DMS79 treated with DMSO at 0.1 percent for 48 hours (cell line): ENCODE results near the gene CRB3.
A peak's percentile ranks its signal among the peaks of the same experiment; 100 is the strongest.

Experiments used
- DNase-seq: peaks from one replicate; lab custom pipeline; 2025; lab: John Stamatoyannopoulos, UW

The CRB3 gene

GRCh38 chr19:6433165-6433564, 30.9 kb upstream of the CRB3 start:
- DNase-seq = no peak

DNA sequence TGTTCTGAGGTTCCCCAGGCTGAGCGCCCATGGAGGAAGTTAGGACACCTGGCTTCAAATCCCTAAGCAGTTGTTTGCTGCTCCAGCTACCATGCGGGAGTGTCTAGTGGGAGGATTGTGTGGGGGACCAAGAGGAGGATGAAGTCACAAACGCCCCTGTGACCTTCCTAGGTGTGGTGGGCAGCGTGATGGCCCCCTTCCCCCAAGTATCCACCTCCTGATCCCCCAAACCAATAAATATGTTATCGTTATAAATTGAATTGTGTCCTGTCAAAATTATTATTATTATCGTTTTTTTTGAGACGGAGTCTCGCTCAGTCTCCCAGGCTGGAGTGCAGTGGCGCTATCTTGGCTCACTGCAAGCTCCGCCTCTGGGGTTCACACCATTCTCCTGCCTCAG, 30.4 kb upstream of the CRB3 start, which contains the start of gene SLC25A41:
TSS of gene SLC25A41 (minus strand) at position 101 of the 400 bp plus-strand sequence. CDS start at position 31, 70 bp downstream.
- DNase-seq = no peak

DNA sequence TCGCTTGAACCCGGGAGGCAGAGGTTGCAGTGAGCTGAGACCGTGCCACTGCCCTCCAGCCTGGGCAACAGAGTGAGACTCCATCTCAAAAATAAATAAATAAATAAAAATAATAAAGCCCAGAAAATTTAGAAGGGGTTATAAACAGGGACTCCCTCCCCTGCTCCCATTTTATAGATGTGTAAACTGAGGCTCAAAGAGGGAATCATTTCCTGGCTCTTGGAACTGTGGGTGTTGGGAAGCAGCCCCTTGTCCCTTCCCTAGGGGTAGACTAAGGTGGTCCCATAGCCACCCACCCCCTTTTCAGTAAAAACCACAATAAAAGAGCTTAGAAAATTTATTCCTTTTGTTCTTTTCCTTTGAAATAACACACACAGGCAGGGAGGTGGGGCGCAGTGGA, 24.3 kb upstream of the CRB3 start:
- DNase-seq = no peak

DNA sequence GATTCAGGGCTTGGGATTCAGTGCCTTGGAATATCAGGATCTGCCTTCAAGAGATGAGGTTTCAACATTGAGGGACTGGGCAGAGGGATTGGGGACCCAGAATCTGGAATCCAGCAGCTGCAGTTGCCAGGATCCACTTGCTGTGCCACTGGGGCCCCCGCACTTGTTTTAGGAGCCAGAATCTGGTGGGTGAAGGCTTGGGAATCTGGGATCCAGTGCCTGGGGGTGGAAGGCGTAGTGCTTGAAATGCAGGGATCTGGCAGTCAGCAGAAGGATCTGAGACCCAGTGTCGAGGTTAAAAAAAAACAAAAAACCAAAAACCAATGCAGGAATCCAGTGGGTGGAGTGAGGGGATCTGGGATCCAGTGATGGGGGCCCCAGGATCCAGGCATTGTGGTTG, 23.2 kb upstream of the CRB3 start:
- DNase-seq = no peak

GRCh38 chr19:6442087-6442688, 21.9 kb upstream of the CRB3 start:
- no peak for DNase-seq

DNA sequence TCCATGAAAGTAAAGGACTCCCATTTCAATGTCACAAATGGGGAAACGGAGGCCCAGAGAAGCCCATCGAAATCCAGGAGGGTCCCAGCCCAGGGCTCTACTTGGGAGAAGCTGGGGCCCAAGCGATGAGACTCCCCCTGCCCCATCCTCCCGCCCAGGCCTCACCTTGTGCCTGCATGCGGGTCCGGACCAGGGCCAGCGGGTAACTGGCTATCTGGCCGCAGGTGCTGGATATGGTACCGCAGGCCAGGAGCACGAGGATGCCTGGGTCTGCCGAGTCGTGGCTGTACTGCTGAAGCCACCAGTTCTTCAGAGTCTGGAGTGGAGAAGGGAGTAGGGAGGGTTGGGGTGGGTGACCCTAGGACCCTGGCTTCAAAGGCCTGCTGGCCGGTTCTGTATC, 20.1 kb upstream of the CRB3 start:
- DNase-seq = no peak

DNA sequence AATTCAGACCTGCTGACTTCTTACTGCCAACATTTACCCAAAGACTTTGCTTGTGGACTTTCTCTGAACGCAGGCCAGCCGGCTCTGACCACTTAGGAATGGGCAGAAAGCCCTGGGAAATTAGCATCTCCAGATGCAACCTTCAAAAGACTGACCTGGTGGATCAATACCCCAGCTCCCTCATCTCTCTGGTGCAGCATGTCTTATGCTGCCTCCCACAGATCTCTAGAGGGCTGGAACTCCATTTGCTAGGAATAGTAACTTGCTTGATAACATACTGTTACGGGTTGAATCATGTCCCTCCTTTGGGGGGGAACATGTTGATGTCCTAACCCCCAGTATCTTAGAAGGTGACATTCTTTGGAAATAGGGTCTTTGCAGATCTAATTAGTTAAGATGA, 17.6 kb upstream of the CRB3 start:
- no peak for DNase-seq

- no peak for DNase-seq
Observed at GRCh38 chr19:6448045-6448444, 16.0 kb upstream of the CRB3 start.

DNA sequence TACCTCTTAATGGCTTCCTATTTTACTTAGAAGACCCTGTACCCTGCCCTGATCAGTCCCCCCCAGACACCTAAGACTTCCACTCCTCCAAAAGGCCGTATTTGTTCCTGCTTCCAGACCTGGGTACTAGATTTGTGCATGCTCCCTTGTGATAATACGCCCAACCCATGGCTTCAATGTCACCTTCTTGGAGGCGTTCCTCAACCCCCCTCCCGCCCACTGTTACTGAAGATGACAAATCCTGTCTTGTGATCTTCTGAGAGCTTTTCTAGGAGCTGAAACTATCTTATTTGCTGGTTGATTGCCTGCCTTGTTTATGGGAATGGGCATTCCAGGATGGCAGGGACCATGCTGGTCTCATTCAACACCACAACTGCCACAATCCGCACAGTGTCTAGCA, 13.9 kb upstream of the CRB3 start:
- DNase-seq = no peak

GRCh38 chr19:6451583-6452222, 12.4 kb upstream of the CRB3 start:
- DNase-seq = no peak

DNA sequence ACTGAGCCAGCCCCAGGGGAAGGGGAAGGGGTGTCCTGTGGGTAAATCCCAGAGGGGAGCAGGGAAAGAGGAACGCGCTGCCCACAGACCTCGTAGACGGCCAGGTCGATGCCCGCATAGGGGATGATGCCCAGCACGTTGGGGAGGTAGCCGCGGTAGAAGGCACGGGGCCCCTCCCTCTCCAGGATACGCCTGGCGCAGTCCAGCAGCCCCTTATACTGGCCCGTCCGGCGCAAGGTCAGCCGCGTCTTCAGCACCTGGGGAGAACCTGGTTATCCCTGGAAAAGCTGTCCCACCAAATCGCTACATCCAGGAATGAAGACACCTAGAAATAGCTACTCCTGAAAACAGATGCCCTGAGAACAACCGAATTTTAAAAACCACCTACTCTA, 11.9 kb upstream of the CRB3 start:
- no peak for DNase-seq

DNA sequence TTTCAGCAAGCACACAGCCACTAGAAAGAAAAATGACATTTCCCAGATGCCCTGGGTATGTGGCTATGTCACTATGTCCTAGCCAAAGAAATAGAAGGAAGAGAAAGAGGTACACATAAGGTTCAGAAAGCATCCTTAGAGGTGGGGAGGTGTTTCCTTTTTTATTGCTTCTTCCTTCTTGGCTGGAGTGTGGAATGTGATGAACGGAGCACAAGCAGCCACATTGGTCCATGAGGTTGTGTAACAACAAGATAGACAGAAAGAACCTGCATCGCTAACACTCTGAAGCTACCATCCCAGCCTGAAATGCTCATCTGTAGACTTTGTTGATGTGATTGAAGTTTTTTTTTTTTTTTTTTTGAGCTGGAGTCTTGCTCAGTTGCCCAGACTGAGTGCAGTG, 11.2 kb upstream of the CRB3 start:
- DNase-seq = no peak

DNA sequence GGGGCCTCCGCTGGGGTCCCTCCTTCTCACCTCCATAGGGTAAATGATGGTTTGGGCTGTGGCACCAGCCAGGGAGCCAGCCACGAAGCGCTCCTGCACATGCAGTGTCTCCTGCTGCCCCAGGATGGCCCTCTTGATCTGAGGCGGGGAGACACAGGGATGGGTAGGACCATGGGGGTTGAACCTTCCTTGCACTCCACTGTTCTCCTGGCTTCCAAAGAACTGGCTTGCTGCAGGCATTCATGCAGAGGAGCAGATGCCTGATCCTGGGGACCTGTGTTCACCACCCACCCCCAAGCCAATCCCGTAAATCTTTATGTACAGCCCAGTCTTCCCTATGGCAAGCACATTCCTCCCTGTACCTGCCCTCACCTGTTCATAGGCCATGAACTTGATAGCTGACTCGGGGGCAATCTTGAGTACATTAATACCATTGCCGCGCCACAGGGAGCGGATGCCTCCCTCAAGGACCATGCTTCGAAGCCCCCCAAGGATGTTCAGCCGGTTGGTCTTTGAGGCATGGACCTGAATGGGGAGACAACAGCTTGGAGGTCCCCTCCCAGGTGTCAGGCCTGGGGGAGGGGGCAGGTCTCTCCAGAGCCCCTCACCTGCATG, 10.0 kb upstream of the CRB3 start:
- DNase-seq = no peak

DNA sequence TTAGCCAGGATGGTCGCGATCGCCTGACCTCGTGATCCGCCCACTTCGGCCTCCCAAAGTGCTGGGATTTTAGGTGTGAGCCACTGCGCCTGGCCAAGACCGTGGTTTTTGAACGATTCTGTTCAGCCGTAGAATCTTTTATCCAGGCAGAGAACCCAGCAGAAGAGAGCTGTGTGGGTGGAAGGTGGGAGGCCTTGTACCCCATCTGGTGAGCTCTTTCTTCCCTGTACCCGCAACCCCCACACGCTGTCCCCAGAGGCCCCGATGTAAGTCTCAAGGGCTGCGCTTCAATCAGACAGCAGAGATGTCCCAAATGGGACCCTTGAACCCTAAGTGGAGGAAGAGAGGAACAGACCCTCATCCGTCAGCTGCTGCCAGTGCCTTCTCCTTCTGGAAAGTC, 8.1 kb upstream of the CRB3 start:
- DNase-seq = no peak

DNA sequence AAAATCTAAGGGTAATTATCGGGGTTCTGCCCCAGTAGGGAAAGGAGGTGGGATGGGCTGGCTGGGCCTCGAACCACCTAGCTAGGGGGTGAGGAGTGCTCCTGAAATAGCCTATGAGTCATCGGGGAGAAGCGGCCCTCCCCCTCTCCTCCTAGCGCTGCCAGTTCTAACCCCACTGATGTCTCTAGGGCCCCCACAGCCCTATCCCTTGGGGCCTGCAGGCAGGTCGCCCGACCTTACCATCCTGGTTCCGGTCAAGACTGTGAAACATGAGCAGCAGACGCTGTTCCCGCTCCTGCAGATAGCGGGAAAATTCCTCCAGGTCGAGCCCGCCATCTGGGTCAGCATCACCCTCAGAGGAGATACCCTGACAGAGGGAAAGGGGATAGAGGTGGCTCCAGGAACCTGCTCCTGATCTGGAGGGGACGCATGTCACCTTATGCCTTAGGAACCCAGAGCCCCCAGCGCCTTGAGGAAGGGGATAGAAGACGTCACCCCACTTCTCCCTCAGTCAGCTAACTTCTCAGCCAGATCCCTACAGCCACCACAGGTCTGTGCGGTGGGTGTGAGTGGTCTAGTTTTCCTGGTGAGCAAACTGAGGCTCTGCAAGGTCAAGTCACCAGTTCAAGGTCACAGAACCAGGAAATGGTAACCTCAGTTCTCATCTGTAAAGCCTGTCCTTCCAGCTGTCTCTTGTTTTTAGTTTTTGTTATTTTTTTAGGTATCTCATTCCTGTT, 5.9 kb upstream of the CRB3 start:
- no peak for DNase-seq

- DNase-seq = no peak
Observed at GRCh38 chr19:6458695-6459261, 5.3 kb upstream of the CRB3 start.

DNA sequence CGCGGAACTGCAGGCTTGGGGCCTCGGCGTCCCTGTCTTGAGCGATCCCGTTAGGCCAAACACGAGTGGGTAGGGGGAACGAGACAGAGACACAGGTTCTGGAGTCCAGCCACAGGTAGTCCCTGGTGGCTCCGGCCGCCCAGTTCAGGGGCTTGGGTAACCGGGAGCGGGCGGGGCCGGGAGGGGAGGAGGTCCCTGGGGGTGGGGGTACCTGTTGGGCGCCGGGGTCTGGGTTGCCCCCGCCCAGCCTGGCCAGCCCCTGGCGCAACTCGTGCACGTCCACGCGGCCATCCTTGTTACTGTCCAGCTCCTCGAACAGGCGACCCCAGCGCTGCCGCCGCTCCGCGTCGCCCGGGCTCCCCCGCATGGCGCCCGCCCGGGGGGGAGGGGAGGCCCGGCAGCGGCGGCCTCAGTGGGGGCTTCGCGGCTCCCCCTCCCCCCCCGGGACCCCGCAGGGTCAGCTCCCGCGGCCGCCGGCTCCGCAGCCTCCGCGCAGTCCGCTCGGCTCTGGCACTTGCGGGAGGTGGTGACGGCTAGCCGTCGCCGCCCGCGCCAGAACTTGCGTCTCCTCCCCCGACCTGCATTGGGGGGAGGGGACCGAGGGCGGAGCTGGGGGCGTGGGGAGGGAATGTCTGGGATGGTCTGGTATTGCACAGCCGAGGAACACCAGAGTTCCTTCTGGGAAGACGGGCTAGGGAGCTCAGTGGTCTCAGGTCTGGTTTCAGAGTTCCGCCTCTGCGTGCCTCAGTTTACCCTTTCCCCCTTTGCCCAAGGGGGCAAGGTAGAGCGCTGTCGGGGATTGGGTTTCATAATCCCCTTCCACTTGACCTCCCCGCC, 4.6 kb upstream of the CRB3 start, which contains the start of gene SLC25A23:
TSS of gene SLC25A23 (minus strand) at position 531 of the 837 bp plus-strand sequence. CDS start at position 367, 164 bp downstream.
- peak; percentile 58 for DNase-seq

- peak; percentile 96 for DNase-seq
Observed at GRCh38 chr19:6460099-6460884, 3.8 kb upstream of the CRB3 start.

DNA sequence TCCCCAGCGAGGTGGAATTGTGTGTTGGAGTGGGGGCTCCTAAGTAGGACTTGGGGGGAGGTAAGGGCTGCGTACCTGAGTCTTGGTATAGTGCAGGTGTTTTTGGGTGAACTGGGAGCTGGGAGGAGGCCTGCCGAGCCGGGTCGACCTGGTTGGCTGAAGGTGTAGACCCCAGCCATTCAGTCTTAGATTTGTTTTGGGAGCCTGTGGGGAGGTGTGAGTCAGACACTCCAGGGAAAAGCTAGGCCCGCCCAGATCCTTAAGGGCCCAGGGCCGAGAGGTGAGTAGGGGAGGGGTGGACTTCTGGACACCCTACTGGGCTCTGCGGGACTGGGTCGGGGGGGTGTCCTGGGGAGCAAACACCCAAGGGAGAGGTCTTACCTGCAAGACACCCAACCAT, 935 bp downstream of the CRB3 start:
- no peak for DNase-seq

DNA sequence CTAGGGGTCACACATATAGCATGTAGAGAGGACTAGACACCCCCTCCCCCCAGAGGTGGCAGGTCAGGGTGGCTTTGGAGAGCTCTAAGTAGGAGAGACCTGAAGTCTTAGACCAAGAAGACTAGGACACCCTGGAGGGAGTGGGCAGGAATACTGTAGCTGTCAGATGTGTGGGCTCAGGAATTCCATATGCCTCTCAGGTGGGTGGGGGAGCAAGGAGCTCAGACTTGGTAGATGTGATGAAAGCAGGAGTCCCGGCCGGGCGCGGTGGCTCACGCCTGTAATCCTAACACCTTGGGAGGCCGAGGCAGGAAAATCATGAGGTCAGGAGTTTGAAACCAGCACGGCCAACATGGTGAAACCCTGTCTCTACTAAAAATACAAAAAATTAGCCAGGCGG, 1.6 kb downstream of the CRB3 start:
- no peak for DNase-seq
